GM19395 (cell line): Measurements from ENCODE around the gene LYRM4.

ENCODE experiments used
- ATAC-seq: cut with Tn5 transposase; IDR thresholded peaks from one replicate; pipeline ENCODE4 v1.9.1; 2021; ENCODE audit warnings: mild to moderate bottlenecking, moderate library complexity; ENCODE audit not compliant: unreplicated experiment

LYRM4 gene

DNA sequence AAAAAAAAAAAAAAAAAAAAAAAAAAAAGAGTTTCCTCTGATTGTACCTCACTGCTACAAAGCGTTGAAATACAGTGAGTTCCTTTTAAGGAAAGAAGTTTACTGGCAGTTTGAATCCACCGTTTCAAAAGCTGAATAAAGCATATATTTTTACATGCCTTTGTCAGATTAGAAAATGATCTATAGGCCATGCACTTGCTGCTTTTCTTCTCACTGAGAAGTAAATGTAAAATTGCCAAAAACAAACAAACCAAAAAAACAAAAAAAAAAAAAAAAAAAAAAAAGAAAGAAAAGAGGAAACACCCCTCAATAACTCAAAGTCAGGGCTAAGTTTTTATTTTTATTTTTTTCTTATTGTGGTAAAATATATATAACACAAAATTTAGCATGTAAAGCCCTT, 81.9 kb downstream of the LYRM4 start:
- no peak for ATAC-seq

- ATAC-seq: no peak
Measured at GRCh38 chr6:5175635-5176034, 85.1 kb downstream of the LYRM4 start.

DNA sequence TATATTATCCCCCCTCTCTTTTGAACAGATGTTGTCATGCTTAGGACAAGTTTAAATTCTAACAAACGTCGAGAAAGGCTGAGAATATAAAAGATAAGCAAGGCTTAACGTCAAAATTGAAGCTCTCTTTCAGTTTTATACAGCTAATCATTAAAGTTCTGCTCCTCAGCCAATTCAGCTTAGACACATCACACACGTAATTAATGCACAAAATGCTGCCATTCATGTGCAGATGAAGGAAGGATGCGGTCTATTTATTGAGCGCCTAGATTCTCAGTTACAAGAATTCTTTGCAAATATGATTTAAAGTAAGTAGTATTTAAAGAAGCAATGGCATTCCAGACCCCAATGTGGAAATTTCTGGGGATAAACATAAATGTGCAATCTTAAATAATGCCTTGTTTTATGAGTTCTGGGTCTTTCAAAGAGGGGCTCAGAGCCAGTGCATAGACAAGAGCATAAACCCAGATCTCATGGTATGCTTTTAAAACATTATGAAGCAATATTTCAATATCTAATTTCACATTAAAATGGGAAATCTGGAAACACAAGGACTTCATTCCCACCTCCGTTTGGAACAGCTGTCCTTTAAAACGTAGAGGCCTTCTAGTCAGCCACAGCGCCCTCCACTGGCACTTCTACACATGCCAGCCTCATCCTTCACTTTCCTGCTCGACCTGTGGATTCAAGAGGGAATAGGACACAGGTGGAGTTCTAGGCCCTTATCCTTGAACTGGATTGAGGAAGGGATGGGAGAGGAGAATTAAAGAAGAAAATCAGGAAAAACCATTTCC, 85.8 kb downstream of the LYRM4 start:
- no peak for ATAC-seq

GRCh38 chr6:5174244-5174643, 86.5 kb downstream of the LYRM4 start:
- ATAC-seq: peak; percentile 97

DNA sequence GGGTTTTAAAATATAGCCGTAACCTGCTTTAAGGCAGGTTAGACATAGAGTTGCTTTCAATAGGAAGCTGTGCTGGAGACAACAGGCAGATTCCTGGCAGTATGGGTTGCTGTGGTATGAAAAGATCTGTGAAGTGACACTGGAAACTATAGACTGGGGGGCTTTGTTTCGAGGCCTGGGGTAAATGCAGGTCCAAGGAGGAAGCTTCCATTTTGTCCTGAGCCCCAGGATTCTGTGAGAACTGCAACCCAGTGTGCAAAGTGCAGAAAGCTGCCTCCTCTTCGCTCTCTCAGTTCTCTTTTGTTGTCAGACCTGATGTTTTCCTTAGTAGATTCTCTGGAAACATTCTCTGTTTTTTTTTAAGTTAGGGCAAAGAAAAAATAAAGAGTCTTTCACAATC, 86.9 kb downstream of the LYRM4 start:
- ATAC-seq: peak; percentile 56

GRCh38 chr6:5172897-5173474, 87.8 kb downstream of the LYRM4 start:
- ATAC-seq: no peak

GRCh38 chr6:5172041-5172653, 88.6 kb downstream of the LYRM4 start:
- no peak for ATAC-seq

DNA sequence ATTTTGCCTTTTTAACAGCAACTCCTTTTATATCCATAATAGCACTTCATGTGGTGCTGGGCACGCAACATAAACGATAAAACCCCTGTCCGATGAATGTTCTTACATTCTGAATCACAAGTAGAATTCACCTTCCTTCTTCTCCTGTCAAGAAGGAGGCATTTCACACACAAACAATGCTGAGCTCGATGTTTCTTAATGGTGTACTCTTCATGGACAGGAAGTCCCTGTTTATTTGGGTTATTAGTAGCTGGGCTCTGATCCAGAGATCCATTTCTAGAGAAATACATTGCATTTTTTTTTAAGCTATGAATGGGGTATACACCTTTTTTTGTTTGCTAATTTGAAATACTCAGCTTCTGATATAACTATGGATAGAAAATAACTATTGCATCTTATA, 93.2 kb downstream of the LYRM4 start:
- ATAC-seq: no peak

DNA sequence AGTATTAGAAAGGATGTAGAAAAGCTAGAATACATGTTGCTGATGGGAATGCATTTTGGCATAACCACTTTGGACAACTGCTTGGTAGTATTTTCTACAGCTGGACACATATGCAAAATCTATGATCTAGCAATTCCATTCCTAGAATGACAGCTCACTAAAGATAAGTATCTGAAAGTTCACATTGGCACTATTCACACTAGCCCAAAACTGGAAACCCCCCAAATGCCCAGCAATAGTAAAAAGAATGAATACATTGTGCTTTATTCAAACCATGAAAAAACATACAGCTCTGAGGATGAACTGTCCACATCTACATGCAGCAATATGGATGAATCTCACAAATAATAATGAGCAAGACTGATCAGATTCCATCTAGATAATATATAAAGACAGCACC, 96.7 kb downstream of the LYRM4 start:
- no peak for ATAC-seq

GRCh38 chr6:5163247-5163646, 97.5 kb downstream of the LYRM4 start:
- no peak for ATAC-seq

DNA sequence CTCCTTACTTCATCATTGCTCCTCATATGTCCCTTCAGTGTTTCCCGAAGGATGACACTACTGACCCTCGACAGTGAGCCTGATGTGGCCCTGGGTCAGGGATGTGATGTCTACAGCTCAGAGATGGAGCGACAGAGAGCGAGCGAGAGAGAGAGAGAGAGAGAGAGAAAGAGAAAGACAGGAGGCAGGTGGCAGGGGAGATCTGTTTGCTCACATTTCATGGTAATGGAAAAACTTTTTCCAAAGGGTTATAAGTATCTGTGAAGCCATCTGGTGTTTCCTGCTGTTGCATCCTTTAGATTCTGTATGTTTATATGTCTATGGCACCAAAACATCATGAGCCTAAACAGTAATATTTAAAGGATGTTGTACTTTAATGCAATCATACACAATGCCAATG, 98.4 kb downstream of the LYRM4 start:
- ATAC-seq: no peak

GRCh38 chr6:5160206-5160605, 100.5 kb downstream of the LYRM4 start:
- ATAC-seq: no peak

GRCh38 chr6:5159162-5159561, 101.6 kb downstream of the LYRM4 start:
- no peak for ATAC-seq

GRCh38 chr6:5158180-5158579, 102.6 kb downstream of the LYRM4 start:
- no peak for ATAC-seq

DNA sequence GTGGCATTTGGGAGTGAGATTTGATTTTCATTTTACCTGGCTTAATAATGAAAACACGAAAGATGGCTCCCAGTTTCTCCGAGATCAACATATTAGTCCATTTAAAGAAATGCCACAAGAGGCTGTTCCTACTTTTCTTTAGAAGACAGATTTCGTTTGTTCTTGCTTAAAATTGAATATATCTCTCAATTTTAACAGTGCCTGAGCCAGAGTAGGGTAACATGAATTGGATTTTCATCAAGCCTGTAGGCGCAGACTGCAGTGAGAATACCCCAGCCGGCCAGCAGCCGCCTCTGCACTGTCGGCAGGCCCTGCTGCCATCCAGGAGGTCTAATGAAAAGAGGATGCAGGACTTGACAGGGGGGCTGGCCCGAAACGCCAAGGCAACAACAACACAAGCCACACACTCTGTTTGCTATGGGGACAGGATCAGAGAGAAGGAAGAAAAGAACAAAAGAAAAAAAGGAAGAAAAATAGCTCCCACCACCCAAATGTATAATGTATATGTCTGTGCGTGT, 103.1 kb downstream of the LYRM4 start:
- ATAC-seq: no peak

GRCh38 chr6:5156627-5157026, 104.1 kb downstream of the LYRM4 start:
- ATAC-seq: no peak

DNA sequence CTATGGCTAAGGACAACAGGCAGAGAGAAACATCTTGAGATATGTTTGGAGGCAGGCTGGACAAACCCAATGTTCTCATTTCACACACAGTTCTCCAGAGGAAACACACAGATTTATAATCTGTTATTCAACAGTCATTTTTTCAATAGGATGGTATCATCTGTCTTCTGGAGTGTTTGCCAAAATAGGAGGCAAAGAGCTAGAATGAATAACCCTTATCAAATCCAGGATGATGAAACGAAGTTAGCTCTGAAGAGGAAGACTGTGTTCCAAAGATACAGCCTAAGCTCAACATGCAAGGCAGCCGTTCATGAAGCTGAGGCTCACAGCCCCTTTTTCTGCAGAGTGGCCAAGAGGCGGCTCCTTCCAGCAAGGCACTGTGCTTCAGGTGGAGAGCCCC, 104.8 kb downstream of the LYRM4 start:
- ATAC-seq: no peak

DNA sequence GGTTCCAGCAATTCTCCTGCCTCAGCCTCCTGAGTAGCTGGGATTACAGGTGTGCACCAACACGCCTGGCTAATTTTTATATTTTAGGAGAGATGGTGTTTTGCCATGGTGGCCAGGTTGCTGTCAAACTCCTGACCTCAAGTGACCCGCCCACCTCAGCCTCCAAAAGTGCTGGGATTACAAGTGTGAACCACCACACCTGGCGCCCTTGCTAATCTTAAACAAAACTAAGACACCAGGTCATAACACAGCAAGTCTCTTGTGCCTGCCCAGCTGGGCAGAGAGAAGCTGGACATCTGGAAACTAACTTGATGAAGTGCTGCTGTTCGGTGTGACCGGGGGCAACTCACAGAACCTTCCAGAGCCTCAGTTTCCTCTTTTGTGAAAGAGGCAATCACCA, 107.6 kb downstream of the LYRM4 start:
- no peak for ATAC-seq

DNA sequence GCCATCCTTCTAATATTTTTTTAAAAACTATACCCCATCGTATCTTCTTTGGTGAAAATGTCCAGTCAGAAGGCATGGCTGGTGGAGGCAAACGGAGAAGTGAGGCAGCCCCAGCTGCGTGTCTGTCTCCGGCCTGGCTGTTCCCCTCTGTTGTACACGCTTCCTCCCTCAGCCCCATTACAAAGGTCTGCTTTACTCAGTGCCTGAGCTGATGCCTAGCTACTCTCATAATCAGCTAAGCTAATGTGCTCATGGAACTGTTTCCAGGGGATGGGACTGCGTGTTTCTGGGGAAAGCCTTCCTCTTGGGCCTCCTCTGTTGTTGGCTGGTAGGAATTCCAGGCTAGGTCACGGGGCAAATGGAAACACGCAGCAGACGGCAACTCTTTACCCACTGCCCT, 108.3 kb downstream of the LYRM4 start:
- no peak for ATAC-seq

- no peak for ATAC-seq
Measured at GRCh38 chr6:5151955-5152401, 108.8 kb downstream of the LYRM4 start.

DNA sequence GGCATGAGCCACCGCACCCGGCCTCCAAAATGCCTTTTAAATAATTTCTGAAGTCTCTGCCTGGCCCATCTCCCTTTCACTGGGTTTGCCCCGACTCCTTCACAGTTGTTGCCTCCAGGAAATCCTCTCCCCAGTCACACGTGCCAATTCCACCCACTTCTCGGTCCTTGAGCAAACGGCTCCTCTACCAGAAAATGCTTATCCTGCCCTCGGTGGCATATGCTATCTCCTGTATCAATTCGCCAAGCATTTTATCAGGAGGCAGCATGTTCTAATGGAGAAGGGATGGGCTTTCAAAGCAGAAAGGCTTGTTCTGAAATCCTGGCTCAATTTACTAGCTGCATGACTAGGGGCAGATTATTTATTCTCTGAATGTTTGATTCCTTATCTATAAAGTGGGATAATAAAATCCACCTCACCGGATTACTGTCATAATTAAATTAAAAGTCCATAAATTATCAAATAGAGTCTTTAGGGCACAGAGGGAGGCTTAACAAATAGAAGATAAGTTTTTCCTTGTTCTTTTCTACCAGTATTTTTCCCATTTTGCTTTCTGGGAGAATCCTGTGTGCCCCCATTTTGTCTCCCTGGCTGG, 109.3 kb downstream of the LYRM4 start:
- no peak for ATAC-seq
